ENCODE results near the gene HMX1.

Gene HMX1

DNA sequence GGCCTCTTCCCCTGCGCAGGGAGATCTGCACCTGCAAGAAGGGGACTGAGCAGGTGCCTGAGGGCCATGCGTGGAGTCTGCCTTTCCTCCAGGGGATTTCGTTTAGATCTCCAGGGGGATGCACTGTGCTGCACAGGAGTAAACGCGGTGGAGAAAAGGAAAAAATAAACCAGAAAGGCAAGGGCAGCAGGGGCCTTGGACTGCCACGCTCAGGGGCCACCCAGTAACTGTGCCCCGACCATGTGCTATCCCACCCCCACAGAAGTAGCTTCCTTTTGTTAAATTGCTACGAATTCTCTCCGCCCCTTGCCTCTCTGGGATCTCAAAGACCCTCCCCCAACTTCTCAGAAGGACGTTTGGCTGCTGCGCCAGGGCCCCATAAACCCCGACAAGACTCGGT, 17.2 kb upstream of the HMX1 start:
- Histone ChIP-seq H3K4me1 (ENCODE audit: control insufficient read depth, insufficient read depth, low read length) (no peaks in the 10 kb centered on the region), H3K27me3 (replicated peaks; ENCODE audit: control insufficient read depth, insufficient read depth, low read length) (peaks cover 30% of the 10 kb centered on the region), H3K9me3 (ENCODE audit: control insufficient read depth, low read length) (peaks cover 7% of the 10 kb centered on the region), H3K4me3 (ENCODE audit: low read length) (no peak overlapping the region), H3K36me3 (ENCODE audit: control insufficient read depth, insufficient read depth, low read length, severe bottlenecking) (no peaks in the 10 kb centered on the region), H3K9ac (ENCODE audit: low read length) (no peak overlapping the region)
- DNase-seq (ENCODE audit: low read depth), result no peak

DNA sequence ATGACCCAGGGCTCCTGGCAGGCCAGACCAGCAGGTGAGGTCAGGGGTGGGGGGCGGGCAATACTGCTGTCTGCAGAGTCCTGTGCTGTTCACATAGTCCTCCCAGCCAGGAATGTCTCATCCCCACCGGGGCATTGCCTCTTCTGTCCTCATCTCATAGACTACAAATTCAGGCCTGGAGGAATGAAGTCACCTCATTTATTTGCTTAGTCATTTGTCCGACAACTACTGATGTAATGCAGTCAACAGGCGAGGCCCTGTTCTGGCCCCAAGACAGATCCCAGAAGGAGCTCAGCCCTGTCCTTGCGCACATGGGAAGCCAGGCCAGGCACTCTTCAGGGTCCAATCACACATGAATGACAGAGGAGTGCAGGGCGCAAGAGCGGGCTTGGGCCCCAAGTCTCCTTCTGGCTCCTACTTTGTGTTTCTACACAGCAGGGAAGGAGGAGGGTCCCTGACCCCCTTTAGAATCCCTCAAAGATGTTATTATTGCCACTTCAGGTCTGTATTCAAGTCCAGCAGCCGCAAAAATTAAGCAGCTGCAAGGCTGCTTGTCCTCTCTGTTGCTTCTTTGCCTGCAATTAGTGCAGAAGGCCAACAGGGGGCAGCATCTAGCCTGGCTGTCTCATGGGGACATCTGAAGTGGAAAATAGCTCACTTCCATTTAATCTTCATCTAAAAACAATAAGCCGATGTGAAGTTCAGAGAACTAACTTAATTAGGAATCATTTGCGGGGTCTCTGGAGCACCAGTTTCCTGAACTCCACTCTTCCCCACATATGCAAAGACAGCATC, 15.2 kb upstream of the HMX1 start:
- H3K4me3 ChIP-seq (ENCODE audit: low read length), result no peak overlapping the region
- H3K4me1 ChIP-seq (ENCODE audit: control insufficient read depth, insufficient read depth, low read length), result no peaks in the 10 kb centered on the region
- no peaks in the 10 kb centered on the region for H3K36me3 ChIP-seq (ENCODE audit: control insufficient read depth, insufficient read depth, low read length, severe bottlenecking)
- peaks cover 7% of the 10 kb centered on the region for H3K9me3 ChIP-seq (ENCODE audit: control insufficient read depth, low read length)
- no peak for DNase-seq (ENCODE audit: low read depth)
- no peak overlapping the region for H3K9ac ChIP-seq (ENCODE audit: low read length)
- peaks cover 28% of the 10 kb centered on the region for H3K27me3 ChIP-seq (replicated peaks; ENCODE audit: control insufficient read depth, insufficient read depth, low read length)

DNA sequence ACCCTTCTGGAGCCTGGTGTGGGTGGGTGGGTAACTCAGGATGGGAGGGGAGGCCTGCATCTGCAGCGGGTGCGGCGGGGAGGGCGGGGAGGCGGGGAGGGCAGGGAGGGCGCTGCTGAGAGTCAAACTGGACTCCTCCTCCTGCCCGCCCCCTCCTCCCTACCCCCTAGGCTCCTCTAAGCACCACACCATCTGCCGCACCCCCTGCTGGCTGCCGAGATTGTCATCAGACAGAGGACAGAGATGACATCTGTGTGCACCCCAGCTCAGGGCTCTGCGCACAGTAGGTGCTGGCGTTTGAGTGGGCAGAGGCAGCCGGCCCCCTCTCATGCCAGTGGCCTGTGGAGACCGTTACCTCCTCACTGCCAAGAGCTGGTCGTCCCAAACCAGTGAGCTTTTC, 10.6 kb upstream of the HMX1 start:
- Histone ChIP-seq H3K9ac (ENCODE audit: low read length) (no peak overlapping the region), H3K4me1 (ENCODE audit: control insufficient read depth, insufficient read depth, low read length) (no peaks in the 10 kb centered on the region), H3K4me3 (ENCODE audit: low read length) (no peak overlapping the region), H3K27me3 (replicated peaks; ENCODE audit: control insufficient read depth, insufficient read depth, low read length) (peaks cover 30% of the 10 kb centered on the region), H3K9me3 (ENCODE audit: control insufficient read depth, low read length) (peaks cover 5% of the 10 kb centered on the region), H3K36me3 (ENCODE audit: control insufficient read depth, insufficient read depth, low read length, severe bottlenecking) (no peaks in the 10 kb centered on the region)
- DNase-seq (ENCODE audit: low read depth), result no peak

DNA sequence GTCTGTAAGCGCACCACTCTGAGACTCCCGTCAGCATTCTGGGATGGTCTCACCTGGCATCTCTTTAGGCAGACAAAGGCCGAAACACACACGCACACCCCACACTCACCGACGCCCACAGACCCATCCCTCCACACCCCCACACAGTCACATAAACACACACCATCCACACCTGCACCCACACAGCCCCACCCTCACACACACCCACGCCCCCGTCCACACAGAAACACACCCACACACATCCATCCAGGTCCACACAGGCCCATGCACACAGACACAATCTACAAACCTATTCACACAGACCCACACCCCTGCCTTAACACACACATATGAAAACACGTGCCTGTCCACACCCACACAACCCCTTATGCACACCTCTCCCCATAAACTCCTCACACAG, 9.2 kb upstream of the HMX1 start:
- Histone ChIP-seq H3K36me3 (ENCODE audit: control insufficient read depth, insufficient read depth, low read length, severe bottlenecking) (no peaks in the 10 kb centered on the region), H3K27me3 (replicated peaks; ENCODE audit: control insufficient read depth, insufficient read depth, low read length) (peaks cover 43% of the 10 kb centered on the region)

DNA sequence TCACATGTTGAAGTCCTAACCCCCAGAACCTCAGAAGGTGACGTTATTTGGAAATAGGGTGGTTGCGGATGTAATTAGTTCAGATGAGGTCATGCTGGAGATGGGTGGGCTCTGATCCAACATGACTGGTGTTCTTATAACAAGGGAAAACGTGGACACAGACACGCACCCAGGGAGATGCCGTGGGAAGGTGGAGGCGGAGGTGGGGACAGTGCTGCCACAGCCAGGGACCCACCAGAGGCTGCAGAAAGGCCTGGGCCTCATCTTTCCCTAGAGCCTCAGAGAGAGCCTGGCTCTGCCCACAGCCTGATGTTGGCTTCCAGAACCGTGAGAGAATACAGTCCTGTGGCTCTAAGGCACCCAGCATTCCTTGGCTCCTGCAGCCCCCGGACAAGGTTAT, 7.9 kb upstream of the HMX1 start:
- Histone ChIP-seq H3K4me1 (ENCODE audit: control insufficient read depth, insufficient read depth, low read length) (no peaks in the 10 kb centered on the region), H3K4me3 (ENCODE audit: low read length) (no peak overlapping the region), H3K9me3 (ENCODE audit: control insufficient read depth, low read length) (no peaks in the 10 kb centered on the region), H3K36me3 (ENCODE audit: control insufficient read depth, insufficient read depth, low read length, severe bottlenecking) (no peaks in the 10 kb centered on the region), H3K9ac (ENCODE audit: low read length) (no peak overlapping the region), H3K27me3 (replicated peaks; ENCODE audit: control insufficient read depth, insufficient read depth, low read length) (peaks cover 50% of the 10 kb centered on the region)
- no peak for DNase-seq (ENCODE audit: low read depth)

More for the DNA sequence above, 9.2 kb upstream of the HMX1 start:
- no peak overlapping the region for H3K4me3 ChIP-seq (ENCODE audit: low read length)
- H3K9me3 ChIP-seq (ENCODE audit: control insufficient read depth, low read length), result no peaks in the 10 kb centered on the region
- no peak overlapping the region for H3K9ac ChIP-seq (ENCODE audit: low read length)
- no peak for DNase-seq (ENCODE audit: low read depth)
- no peaks in the 10 kb centered on the region for H3K4me1 ChIP-seq (ENCODE audit: control insufficient read depth, insufficient read depth, low read length)

DNA sequence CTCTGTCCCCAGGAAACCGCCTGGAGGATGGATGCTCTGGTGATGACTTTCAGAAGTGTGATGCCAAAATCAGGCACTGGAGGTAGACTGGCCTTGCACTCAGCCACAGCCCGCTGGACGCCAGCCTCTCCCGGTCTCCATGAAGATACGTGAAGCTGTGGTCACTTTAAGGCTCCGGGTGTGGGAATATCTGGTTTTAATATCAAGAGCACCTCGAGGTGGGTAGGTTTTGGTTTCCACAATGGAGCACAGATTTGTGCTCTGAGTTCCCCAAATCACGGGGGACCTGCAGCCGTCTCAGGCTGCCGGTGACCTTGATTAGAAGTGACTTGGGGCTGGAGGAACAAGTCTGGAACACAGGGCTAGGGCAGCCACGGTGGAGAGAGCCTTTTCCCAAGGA, 6.8 kb upstream of the HMX1 start:
- no peaks in the 10 kb centered on the region for H3K9me3 ChIP-seq (ENCODE audit: control insufficient read depth, low read length)
- no peak for DNase-seq (ENCODE audit: low read depth)
- no peak overlapping the region for H3K9ac ChIP-seq (ENCODE audit: low read length)
- no peaks in the 10 kb centered on the region for H3K4me1 ChIP-seq (ENCODE audit: control insufficient read depth, insufficient read depth, low read length)
- H3K36me3 ChIP-seq (ENCODE audit: control insufficient read depth, insufficient read depth, low read length, severe bottlenecking), result no peaks in the 10 kb centered on the region
- H3K4me3 ChIP-seq (ENCODE audit: low read length), result no peak overlapping the region
- H3K27me3 ChIP-seq (replicated peaks; ENCODE audit: control insufficient read depth, insufficient read depth, low read length), result peaks cover 53% of the 10 kb centered on the region

DNA sequence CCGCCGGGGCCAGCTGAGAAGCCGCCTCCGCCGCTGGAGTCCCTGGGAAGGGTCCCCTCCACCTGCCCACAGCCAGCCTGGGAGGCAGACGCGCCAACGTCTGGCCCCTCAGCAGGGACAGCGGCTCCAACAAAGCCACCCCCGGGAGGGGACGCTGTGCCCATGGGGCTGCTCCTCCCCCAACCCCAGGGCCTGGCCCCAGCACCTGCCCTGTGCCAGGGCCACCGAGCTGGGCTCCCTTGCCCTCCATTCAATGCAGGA, 6.1 kb upstream of the HMX1 start:
- Histone ChIP-seq H3K4me3 (ENCODE audit: low read length) (no peak overlapping the region), H3K9ac (ENCODE audit: low read length) (no peak overlapping the region), H3K9me3 (ENCODE audit: control insufficient read depth, low read length) (no peaks in the 10 kb centered on the region), H3K27me3 (replicated peaks; ENCODE audit: control insufficient read depth, insufficient read depth, low read length) (peaks cover 60% of the 10 kb centered on the region), H3K4me1 (ENCODE audit: control insufficient read depth, insufficient read depth, low read length) (no peaks in the 10 kb centered on the region), H3K36me3 (ENCODE audit: control insufficient read depth, insufficient read depth, low read length, severe bottlenecking) (no peaks in the 10 kb centered on the region)
- DNase-seq (ENCODE audit: low read depth), result no peak

DNA sequence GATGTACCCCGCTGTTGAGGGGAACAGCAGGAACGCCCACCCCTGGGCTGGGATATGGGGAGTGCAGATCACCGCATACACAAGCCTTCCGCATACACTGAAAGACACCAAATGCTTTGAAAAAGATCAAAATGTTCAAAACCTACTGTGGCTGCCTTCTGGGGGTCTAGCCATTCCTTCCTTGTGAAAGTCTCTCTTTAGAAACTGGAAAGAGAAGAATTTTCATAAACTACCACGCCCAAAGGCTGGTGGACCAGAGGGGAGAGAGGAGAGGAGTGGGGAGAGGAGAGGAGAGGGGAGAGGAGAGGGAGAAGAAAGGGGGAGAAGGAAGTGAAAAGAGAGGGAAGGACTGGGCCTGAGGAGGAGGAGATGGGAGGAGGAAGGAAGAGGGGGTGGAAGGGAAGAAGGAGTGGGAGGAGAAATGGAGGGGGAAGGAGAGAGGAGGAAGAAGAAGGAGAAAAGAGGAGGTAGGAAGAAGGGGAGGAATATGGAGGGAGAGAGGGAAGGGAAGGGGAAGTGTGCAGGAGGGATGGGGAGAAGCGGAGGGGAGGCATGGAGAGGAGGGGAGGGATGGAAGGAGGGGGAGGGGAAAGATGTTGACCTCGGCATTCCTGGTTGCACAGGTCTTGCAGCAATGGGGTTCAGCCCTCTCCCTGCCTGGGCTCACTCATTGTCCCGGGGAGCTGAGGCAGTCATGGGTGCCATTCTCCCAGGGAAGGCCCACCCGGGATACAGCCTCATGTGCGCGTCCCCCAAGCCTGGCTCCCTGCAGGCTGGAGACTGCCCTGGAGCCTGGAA, 5.5 kb upstream of the HMX1 start:
- Histone ChIP-seq H3K4me3 (ENCODE audit: low read length) (no peak overlapping the region), H3K4me1 (ENCODE audit: control insufficient read depth, insufficient read depth, low read length) (no peaks in the 10 kb centered on the region), H3K36me3 (ENCODE audit: control insufficient read depth, insufficient read depth, low read length, severe bottlenecking) (no peaks in the 10 kb centered on the region), H3K27me3 (replicated peaks; ENCODE audit: control insufficient read depth, insufficient read depth, low read length) (peaks cover 66% of the 10 kb centered on the region), H3K9me3 (ENCODE audit: control insufficient read depth, low read length) (no peaks in the 10 kb centered on the region), H3K9ac (ENCODE audit: low read length) (no peak overlapping the region)
- no peak for DNase-seq (ENCODE audit: low read depth)

DNA sequence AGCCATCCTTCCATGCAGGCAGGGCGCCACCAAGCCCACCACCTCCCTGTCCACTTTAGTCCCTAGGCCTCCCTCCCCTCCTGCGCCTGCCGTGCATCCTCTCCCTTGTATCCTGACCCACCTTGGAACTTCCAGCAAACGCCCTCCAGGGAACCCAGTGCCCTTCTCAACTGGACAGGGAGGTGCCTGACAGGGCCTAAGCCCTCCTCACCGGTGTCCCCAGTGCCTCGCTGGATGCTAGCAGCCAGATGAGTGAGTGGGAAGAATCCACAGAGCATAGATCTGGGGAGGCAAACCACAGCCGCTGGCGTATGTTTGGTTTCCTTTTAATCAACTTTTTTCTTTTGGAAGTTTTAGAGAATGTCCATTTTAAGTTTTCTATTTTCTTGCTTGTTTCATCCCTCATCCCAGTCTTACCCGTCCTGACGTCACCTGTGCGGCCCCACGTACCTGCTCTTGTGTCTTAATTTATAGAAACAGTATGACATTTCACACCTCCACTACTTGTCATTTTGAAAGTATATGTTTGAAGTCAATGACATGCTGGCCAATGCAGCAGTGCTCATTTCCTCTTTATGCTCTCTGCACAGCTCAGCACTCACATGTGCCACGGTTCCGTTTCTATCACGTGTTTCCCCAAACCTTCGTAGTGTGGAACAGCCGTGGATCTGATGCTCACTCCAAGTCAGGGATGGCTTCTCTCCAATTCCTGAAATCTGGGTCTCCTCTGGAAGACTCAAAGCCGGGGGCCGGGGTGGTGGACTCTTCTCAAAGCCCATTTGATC, 3.4 kb upstream of the HMX1 start:
- peaks cover 59% of the 10 kb centered on the region for H3K27me3 ChIP-seq (replicated peaks; ENCODE audit: control insufficient read depth, insufficient read depth, low read length)
- H3K4me1 ChIP-seq (ENCODE audit: control insufficient read depth, insufficient read depth, low read length), result no peaks in the 10 kb centered on the region
- DNase-seq (ENCODE audit: low read depth), result no peak
- no peak overlapping the region for H3K9ac ChIP-seq (ENCODE audit: low read length)
- H3K9me3 ChIP-seq (ENCODE audit: control insufficient read depth, low read length), result no peaks in the 10 kb centered on the region
- H3K36me3 ChIP-seq (ENCODE audit: control insufficient read depth, insufficient read depth, low read length, severe bottlenecking), result no peaks in the 10 kb centered on the region
- no peak overlapping the region for H3K4me3 ChIP-seq (ENCODE audit: low read length)

DNA sequence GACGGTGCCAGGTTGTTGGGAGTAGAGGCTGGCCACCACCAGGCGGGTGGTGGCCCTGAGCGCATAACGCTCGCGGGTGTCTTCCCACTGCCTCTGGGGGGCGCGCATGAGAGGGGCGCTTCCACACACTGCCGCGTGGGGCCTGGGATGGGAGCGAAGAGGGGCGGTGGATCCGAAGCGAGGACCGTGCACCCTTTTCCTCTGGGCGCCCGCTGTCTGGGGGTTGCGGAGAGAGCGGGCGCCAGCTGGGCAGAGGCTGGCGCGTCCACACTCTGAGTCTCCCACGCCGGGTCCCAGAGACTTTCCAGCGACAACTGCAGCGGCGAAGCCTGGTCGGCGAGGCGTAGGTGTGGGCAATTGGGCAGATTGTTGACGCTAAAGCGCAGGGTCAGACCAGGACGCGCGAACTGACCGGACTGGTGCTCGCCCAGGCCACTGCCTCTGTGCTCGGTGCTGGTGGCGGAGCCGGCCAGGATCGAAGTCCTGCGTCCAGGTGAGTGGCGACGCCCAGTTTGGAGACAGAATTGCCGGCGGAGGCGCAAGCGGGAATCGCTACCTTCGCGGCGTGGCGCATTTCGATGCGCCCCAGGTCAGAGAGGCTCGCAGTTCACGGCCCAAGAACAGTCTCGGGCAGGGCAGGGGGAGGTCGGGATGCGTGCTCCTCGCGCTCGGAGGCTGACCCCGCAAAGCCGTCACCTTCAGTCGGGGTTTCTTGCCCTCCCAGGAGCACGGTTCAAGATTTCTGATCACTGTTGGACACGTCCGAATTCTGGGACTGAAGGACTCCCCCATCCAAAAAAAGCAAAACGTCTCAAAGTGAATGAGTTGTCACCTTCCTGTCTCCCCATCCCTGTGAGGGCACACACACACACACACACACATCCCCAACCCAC, 2.6 kb upstream of the HMX1 start:
- H3K9me3 ChIP-seq (ENCODE audit: control insufficient read depth, low read length), result no peaks in the 10 kb centered on the region
- no peak for DNase-seq (ENCODE audit: low read depth)
- H3K4me3 ChIP-seq (ENCODE audit: low read length), result no peak overlapping the region
- no peaks in the 10 kb centered on the region for H3K36me3 ChIP-seq (ENCODE audit: control insufficient read depth, insufficient read depth, low read length, severe bottlenecking)
- H3K9ac ChIP-seq (ENCODE audit: low read length), result no peak overlapping the region
- H3K27me3 ChIP-seq (replicated peaks; ENCODE audit: control insufficient read depth, insufficient read depth, low read length), result peaks cover 65% of the 10 kb centered on the region
- H3K4me1 ChIP-seq (ENCODE audit: control insufficient read depth, insufficient read depth, low read length), result no peaks in the 10 kb centered on the region
